ENCODE results near the gene FBXW2. TPM values are rescaled to one million over a fixed set of nuclear protein-coding genes. Genes with fewer than 3 reads are reported as not detected.

FBXW2 gene
- total and polyA plus RNA-seq, 10 of the 15 experiments (the other 5 are each of a cell fraction or from before 2014, with no cell fraction given): 2.9 to 56.9 (median 39.1) TPM

DNA sequence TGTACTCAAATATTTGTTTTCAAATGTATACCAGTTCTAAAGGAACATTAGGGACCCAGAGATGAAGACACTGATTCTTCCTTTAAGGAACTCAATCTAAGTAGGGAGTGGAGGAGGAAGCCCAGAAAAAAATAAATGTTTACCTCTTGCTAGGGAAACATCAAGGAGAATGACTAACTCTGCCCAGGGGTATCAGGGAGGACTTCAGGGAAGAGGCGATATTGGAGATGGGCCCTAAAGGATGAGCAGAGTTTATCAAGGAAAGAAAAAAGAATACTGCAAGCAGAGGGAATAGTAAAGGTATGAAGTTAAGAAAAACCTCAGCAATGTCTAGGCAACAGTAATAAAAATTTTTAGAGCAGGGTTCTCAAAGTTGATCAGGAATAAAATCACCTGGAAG is 16.4 kb downstream of the FBXW2 start:
- Histone ChIP-seq H3K4me3 (no peak overlapping the region), H3K36me3 (ENCODE audit: control insufficient read depth in 2 of 2, insufficient read depth in 2 of 2, low read length in 1 of 2) (peaks cover 1 to 31% of the 10 kb centered on the region in 2 experiments; a peak in 3 of 4 replicates), H3K9me3 (replicated peaks; ENCODE audit: control insufficient read depth, insufficient read depth, low read length) (no peaks in the 10 kb centered on the region), H2AFZ (ENCODE audit: control insufficient read depth, low read depth, low read length) (no peak overlapping the region), H3K79me2 (ENCODE audit: control insufficient read depth, insufficient read depth, low read length) (no peaks in the 10 kb centered on the region; the same call in 1 of the 2 replicates), H3K27me3 (replicated peaks in 1 of 2; ENCODE audit: control insufficient read depth in 2 of 2, insufficient read depth in 2 of 2, low read length in 1 of 2) (no peaks in the 10 kb centered on the region), H3K4me2 (ENCODE audit: control insufficient read depth, insufficient read depth) (no peak overlapping the region), H4K20me1 (ENCODE audit: control insufficient read depth, insufficient read depth) (no peaks in the 10 kb centered on the region), H3K4me1 (ENCODE audit: control insufficient read depth, insufficient read depth, low read length) (no peaks in the 10 kb centered on the region), H3K27ac (ENCODE audit: control insufficient read depth, insufficient read depth) (no peak overlapping the region), H3K9ac (ENCODE audit: control insufficient read depth, insufficient read depth, low read length) (no peak overlapping the region)
- 100% methylated on average over 1 of the region's 1 CpG for WGBS (ENCODE audit: insufficient coverage, insufficient replicate concordance, low lambda C conversion rate, missing lambda C conversion rate)
- ChIA-PET RAD21 (ENCODE audit: unreplicated experiment) (no interaction called here), POLR2A (no interaction called here), SMC1A (ENCODE audit: uncharacterized antibody, unreplicated experiment) (interaction anchor here (1.0 kb wide), 1 partner anchor 14 kb away, joined by 3 read pairs; no protein-coding TSS in a partner anchor), CTCF (interaction anchor here (1.3 kb wide), 1 partner anchor 9 kb away, joined by 3 read pairs; no protein-coding TSS in a partner anchor)
- BruUV-seq (replicated peaks): no TSS peak
- in situ Hi-C loops (cut with MboI): no loop called here
- intact Hi-C loops (cut with micrococcal nuclease; ENCODE audit: unreplicated experiment): no loop called here
- no peak for FAIRE-seq
- no peak for ATAC-seq
- no peak for DNase-seq (ENCODE audit: low read depth, low spot score)
- no peak for TF ChIP-seq POLR2AphosphoS2 (IDR thresholded peaks at IDR 0.05; ENCODE audit: low read depth, low read length)
- TF ChIP-seq LARP7 (IDR thresholded peaks at IDR 0.05): no peak
- no peak for TF ChIP-seq MEF2A (IDR thresholded peaks at IDR 0.05; ENCODE audit: insufficient read depth, low read depth, low read length)
- no peak for TF ChIP-seq GABPA (IDR thresholded peaks at IDR 0.05; ENCODE audit: low read depth)
- TF ChIP-seq, protein P1, sequence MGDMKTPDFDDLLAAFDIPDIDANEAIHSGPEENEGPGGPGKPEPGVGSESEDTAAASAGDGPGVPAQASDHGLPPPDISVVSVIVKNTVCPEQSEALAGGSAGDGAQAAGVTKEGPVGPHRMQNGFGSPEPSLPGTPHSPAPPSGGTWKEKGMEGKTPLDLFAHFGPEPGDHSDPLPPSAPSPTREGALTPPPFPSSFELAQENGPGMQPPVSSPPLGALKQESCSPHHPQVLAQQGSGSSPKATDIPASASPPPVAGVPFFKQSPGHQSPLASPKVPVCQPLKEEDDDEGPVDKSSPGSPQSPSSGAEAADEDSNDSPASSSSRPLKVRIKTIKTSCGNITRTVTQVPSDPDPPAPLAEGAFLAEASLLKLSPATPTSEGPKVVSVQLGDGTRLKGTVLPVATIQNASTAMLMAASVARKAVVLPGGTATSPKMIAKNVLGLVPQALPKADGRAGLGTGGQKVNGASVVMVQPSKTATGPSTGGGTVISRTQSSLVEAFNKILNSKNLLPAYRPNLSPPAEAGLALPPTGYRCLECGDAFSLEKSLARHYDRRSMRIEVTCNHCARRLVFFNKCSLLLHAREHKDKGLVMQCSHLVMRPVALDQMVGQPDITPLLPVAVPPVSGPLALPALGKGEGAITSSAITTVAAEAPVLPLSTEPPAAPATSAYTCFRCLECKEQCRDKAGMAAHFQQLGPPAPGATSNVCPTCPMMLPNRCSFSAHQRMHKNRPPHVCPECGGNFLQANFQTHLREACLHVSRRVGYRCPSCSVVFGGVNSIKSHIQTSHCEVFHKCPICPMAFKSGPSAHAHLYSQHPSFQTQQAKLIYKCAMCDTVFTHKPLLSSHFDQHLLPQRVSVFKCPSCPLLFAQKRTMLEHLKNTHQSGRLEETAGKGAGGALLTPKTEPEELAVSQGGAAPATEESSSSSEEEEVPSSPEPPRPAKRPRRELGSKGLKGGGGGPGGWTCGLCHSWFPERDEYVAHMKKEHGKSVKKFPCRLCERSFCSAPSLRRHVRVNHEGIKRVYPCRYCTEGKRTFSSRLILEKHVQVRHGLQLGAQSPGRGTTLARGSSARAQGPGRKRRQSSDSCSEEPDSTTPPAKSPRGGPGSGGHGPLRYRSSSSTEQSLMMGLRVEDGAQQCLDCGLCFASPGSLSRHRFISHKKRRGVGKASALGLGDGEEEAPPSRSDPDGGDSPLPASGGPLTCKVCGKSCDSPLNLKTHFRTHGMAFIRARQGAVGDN (IDR thresholded peaks at IDR 0.05): no peak
- TF ChIP-seq, protein P2, sequence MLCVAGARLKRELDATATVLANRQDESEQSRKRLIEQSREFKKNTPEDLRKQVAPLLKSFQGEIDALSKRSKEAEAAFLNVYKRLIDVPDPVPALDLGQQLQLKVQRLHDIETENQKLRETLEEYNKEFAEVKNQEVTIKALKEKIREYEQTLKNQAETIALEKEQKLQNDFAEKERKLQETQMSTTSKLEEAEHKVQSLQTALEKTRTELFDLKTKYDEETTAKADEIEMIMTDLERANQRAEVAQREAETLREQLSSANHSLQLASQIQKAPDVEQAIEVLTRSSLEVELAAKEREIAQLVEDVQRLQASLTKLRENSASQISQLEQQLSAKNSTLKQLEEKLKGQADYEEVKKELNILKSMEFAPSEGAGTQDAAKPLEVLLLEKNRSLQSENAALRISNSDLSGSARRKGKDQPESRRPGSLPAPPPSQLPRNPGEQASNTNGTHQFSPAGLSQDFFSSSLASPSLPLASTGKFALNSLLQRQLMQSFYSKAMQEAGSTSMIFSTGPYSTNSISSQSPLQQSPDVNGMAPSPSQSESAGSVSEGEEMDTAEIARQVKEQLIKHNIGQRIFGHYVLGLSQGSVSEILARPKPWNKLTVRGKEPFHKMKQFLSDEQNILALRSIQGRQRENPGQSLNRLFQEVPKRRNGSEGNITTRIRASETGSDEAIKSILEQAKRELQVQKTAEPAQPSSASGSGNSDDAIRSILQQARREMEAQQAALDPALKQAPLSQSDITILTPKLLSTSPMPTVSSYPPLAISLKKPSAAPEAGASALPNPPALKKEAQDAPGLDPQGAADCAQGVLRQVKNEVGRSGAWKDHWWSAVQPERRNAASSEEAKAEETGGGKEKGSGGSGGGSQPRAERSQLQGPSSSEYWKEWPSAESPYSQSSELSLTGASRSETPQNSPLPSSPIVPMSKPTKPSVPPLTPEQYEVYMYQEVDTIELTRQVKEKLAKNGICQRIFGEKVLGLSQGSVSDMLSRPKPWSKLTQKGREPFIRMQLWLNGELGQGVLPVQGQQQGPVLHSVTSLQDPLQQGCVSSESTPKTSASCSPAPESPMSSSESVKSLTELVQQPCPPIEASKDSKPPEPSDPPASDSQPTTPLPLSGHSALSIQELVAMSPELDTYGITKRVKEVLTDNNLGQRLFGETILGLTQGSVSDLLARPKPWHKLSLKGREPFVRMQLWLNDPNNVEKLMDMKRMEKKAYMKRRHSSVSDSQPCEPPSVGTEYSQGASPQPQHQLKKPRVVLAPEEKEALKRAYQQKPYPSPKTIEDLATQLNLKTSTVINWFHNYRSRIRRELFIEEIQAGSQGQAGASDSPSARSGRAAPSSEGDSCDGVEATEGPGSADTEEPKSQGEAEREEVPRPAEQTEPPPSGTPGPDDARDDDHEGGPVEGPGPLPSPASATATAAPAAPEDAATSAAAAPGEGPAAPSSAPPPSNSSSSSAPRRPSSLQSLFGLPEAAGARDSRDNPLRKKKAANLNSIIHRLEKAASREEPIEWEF (IDR thresholded peaks at IDR 0.05; ENCODE audit: insufficient replicate concordance, low read depth, low read length): no peak
- no peak for TF ChIP-seq CHD2 (IDR thresholded peaks at IDR 0.05; ENCODE audit: borderline replicate concordance, low read depth, low read length)
- TF ChIP-seq ESRRA (IDR thresholded peaks at IDR 0.05; ENCODE audit: low read length): no peak
- TF ChIP-seq KAT2A (conservative IDR thresholded peaks at IDR 0.05; ENCODE audit: control insufficient read depth, low read depth, low read length): no peak
- TF ChIP-seq MYC (IDR thresholded peaks at IDR 0.05; ENCODE audit: insufficient read depth, insufficient read length, insufficient replicate concordance, low read length, severe bottlenecking): no peak
- TF ChIP-seq ZNF217 (IDR thresholded peaks at IDR 0.05): no peak
- TF ChIP-seq RCOR1 (conservative IDR thresholded peaks at IDR 0.05; ENCODE audit: low read depth, low read length): no peak
- no peak for TF ChIP-seq NRF1 (conservative IDR thresholded peaks at IDR 0.05; ENCODE audit: low read depth, low read length)
- TF ChIP-seq NFXL1 (IDR thresholded peaks at IDR 0.05; ENCODE audit: borderline replicate concordance): no peak
- TF ChIP-seq, protein P3, sequence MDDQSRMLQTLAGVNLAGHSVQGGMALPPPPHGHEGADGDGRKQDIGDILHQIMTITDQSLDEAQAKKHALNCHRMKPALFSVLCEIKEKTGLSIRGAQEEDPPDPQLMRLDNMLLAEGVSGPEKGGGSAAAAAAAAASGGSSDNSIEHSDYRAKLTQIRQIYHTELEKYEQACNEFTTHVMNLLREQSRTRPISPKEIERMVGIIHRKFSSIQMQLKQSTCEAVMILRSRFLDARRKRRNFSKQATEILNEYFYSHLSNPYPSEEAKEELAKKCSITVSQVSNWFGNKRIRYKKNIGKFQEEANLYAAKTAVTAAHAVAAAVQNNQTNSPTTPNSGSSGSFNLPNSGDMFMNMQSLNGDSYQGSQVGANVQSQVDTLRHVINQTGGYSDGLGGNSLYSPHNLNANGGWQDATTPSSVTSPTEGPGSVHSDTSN (IDR thresholded peaks at IDR 0.05; ENCODE audit: insufficient replicate concordance, low read depth, low read length): no peak

Measured in GM12878 (cell line).